Epithelial cell of esophagus (primary cell): ENCODE measurements around the gene ADAMTS12.

Experiments
- DNase-seq: peaks from one replicate; pipeline ENCODE4 v3.0.0; 2010; ENCODE audit warnings: low read depth
- H3K4me3 ChIP-seq: 2 replicates; pipeline ENCODE4 v1.5.1; 2011; ENCODE audit warnings: mild to moderate bottlenecking, low read length, control low read depth
- CTCF ChIP-seq: IDR thresholded peaks from 2 replicates; pipeline ENCODE4 v1.5.1; 2011; ENCODE audit warnings: low read depth, mild to moderate bottlenecking, low read length, control low read depth, inconsistent platforms; ENCODE audit not compliant: insufficient read depth; ENCODE audit errors: missing control alignments

ADAMTS12 gene

GRCh38 chr5:33477816-33478215 is 414.0 kb downstream of the ADAMTS12 start:
- TF ChIP-seq CTCF, result no peak
- no peak overlapping the region for H3K4me3 ChIP-seq
- no peak for DNase-seq

- H3K4me3 ChIP-seq, result no peak overlapping the region
- DNase-seq, result no peak
- TF ChIP-seq CTCF, result no peak
Measured at GRCh38 chr5:33476992-33477391, 414.8 kb downstream of the ADAMTS12 start.

GRCh38 chr5:33475706-33476105 is 416.1 kb downstream of the ADAMTS12 start:
- no peak for DNase-seq
- H3K4me3 ChIP-seq, result no peak overlapping the region
- no peak for TF ChIP-seq CTCF

- DNase-seq, result no peak
- H3K4me3 ChIP-seq, result no peak overlapping the region
- no peak for TF ChIP-seq CTCF
Measured at GRCh38 chr5:33474931-33475499, 416.8 kb downstream of the ADAMTS12 start.

- no peak for DNase-seq
- no peak overlapping the region for H3K4me3 ChIP-seq
Measured at GRCh38 chr5:33474004-33474403, 417.8 kb downstream of the ADAMTS12 start.

More at GRCh38 chr5:33474004-33474403, 417.8 kb downstream of the ADAMTS12 start:
- TF ChIP-seq CTCF, result no peak
